GM04504 (cell line): Measurements from ENCODE around the gene TRAF2.
"Not testable (repeated sequence)": the region's sequence is repeated elsewhere in the genome, so short reads cannot be mapped to it uniquely, and the experiment has no call there.

Experiments used
- DNase-seq: peaks from one replicate; pipeline ENCODE4 v3.0.0-alpha.2; 2012; ENCODE audit warnings: low read depth

The TRAF2 gene

DNA sequence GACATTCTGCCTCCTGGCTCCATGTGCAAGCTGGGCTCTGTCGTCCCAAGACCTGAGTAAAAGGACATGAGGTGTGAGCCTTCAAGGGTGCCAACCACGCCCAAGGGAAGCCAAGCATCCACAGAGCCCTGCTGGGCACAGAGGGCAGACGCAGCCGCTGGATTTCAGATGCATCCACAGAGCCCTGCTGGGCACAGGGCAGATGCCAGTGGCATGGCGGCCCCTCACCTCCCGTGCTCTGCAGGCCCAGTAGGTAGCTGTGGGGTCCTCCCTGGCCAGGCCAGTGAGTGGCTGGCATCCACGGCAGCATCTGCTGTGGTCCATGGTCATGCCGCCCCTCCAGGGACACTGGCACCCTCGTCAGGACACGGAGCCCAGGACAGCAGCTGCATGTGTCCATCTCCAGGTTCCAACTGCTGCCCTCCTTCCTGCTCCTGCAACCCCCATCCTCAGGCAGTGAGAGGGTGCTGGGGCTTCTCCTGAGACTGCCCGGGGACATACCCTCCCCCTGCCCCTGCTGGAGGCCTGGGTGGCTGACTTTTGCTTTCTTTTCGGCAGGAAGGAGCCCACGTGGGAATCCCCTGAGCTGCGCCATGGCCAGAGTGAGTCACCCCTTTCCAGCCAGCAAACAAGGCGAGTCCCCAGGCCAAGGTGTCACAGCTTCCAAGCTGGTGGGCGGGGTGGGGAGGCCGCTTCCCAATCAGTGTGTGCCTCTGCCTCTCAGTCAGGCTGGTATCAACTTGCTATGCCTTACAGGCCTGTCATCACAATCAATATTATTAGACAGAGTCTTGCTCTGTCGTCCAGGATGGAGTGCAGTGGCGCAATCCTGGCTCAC lies 4.0 kb upstream of the TRAF2 start:
- DNase-seq, result peak; percentile 56

DNA sequence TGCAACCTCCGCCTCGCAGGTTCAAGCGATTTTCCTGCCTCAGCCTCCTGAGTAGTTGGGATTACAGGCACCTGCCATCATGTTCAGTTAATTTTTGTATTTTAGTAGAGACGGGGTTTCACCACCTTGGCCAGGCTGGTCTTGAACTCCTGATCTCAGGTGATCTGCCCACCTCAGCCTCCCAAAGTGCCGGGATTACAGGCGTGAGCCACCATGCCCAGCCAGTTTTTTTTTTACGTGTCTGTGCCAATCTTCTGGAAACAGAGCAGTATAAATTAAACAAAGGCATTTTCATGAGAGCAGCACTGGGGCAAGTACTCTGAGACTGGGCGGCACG lies 3.4 kb upstream of the TRAF2 start:
- not testable (repeated sequence) for DNase-seq

DNA sequence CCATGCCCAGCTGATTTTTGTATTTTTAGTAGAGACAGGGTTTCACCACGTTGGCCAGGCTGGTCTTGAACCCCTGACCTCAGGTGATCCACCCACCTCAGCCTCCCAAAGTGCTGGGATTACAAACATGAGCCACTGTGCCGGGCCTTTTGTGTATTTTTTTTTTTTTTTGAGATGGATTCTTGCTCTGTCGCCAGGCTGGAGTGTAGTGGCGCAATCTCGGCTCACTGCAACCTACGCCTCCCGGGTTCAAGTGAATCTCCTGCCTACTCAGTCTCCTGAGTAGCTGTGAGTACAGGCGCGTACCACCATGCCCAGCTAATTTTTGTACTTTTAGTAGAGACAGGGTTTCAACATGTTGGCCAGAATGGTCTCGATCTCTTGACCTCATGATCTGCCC lies 2.6 kb upstream of the TRAF2 start:
- DNase-seq, result not testable (repeated sequence)

DNA sequence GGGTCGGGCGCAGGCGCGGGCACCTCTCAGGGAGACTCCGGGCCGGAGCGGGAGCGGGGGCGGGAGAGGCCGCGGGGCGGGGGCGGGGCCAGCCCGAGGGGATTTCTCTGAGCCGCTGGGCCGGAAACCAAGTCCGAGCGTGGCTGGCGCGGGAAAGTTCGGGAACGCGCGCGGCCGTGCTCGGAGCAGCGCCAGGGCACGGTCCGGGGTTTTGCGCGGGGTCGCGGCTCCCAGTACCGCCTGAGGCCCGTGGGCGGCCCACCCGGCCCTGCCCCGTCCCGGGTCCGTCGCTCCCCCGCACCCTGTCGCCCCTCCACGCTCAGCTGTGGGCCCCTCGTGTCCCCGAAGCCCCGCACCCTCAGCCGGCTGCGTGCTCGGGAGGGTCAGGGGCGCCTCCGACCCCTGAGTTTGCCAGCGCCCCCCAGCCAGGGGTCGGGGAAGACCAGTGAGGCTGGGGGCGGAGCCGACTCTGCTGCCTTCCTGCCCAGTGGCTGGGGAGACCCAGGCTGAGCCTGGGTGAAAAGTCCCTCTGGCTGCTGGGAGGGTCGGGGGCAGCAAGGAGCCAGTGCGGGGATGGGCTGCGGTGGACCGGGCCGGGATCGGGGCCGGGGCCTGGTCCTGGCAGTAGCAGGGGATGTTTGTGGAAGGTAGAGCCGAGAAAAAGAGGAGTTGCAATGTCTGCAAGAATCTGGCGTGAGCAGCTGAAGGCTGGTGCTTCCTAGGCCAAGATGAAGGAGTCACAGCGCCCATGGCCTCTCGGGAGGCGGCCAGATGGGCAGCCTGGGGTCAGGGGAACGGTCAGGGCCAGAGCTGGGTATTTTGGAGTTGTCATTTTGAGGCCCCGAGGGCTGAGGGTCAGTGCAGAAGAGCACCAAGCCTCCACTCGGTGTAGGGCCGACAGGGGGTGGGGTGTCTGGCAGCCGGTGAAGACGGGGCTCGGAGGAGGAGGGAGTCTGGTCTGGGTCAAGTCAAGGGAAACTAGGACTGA lies 588 bp downstream of the TRAF2 start:
- DNase-seq, result no peak

DNA sequence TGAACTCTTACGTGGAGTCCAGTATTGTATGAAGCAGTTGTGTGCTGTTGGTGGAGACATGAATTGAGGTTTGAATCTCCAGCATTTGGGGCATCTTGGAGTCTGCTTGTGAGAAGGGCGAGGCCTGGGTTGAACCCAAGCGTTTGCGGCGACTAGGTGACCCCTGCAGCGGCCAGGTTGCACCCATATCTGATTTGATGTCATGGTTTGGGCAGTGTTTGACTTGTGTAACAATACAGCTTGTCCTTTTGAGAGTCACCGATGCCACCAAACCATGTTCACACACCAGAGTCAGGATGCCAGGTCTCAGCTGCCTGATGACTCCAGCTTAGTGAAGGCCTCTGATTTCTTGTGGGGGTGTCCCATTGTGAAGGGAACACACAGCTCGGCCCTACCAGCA lies 2.1 kb downstream of the TRAF2 start:
- DNase-seq, result no peak

DNA sequence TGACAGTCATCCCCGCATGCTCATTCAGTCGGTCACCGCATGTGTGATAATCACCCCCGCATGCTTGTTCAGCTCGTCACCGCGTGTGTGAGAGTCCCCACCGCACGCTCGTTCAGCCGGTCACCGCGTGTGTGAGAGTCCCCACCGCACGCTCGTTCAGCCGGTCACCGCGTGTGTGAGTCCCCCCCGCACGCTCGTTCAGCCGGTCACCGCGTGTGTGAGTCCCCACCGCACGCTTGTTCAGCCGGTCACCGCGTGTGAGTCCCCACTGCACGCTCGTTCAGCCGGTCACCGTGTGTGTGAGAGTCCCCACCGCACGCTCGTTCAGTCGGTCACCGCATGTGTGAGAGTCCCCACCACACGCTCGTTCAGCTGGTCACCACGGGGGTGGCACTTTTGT lies 3.5 kb downstream of the TRAF2 start:
- no peak for DNase-seq

DNA sequence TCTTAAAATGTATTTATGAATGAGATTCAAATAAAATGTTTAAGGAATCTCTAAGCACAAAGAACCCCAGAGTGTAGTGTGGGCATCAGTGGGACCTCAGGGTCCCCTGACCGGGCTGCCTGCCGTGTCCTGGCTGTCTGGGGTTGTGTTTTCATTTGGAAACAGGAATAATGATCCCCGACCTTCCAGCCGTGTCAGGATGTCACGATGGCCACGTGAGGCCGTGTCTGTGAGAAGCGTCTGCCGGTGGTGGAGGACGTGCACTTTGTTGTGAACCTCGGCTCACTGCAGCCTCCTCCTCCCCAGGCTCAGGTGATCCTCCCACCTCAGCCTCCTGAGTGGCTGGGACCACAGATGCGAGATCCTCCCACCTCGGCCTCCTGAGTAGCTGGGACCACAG lies 4.3 kb downstream of the TRAF2 start:
- no peak for DNase-seq

DNA sequence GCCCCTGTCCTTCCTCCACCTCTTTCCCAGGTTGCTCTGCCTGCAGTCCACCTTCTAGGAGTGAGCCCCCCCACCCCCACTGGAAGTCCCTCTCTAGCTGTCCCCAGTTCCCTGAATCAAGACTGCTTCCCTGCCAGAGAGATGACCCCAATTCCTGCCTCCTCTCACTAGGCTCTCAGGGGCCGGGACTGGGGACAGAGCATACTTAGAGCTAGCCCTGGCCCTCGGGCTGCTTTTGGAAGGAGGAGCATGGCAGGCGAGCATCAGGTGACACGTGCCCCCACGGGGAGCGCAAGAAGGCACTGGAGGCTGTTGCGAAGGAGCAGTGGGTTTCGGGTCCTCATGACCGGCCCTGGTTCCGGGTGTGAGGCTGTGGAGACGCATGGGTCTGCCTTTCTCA lies 9.7 kb downstream of the TRAF2 start:
- no peak for DNase-seq

DNA sequence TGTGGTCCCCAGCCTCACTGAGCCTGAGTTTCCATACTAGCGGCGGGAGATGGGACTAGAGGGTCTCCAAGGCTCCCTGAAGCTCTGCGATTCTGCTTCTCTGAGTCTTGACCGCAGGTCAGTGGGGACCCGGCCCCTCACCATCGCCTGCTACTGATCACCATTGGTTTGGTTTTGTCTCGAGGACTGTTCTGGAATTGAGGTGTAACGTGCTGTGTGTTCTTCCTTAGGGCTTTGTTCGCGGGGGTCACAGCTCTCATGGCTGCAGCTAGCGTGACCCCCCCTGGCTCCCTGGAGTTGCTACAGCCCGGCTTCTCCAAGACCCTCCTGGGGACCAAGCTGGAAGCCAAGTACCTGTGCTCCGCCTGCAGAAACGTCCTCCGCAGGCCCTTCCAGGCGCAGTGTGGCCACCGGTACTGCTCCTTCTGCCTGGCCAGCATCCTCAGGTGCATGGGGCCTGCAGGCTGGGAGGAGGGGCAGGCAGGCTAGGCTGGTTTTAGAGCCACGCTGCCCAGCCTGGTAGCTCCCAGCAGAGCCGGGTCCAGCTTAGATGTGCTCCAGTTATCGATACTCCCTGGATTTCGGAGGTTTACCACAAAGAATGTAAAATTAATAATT lies 12.3 kb downstream of the TRAF2 start:
- DNase-seq, result no peak

DNA sequence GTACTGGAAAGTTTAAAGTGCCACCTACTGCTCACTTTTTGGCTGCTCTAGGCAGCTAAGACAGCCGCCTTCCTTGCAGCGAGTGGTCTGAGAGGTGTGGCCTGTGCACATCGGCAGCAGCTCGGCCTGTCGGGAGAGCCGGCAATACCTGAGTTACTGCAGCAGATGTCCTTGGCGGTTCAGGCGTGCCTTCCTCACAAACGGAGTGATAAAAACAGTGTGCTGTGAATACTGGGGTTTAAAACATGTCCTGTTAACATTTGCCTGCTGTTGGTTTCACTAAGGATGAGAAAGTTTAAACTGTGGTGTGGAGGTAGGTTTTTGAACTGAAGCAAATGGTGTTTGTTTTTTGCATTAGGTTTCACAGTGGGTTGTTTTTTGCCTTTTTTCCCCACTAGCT lies 12.9 kb downstream of the TRAF2 start:
- DNase-seq, result no peak

DNA sequence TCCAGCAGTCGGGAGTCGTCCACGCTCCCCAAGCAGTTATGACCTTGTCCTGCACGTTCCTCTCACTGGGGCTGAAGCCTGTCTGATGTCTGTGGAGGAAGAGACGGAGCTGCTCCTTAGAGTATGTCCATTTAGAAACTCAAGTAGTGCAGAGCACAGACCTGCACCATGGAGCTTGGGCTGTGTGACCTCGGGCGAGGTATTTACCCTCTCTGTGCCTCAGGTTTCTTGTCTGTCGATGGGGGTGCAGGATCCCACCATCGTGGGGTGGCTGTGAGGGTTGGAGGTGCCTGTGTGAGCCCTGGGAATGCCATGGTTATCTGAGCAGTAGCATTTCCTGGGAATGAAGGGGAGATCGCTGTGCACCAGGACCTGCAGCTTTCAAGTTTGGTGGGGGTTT lies 14.2 kb downstream of the TRAF2 start:
- DNase-seq, result no peak

DNA sequence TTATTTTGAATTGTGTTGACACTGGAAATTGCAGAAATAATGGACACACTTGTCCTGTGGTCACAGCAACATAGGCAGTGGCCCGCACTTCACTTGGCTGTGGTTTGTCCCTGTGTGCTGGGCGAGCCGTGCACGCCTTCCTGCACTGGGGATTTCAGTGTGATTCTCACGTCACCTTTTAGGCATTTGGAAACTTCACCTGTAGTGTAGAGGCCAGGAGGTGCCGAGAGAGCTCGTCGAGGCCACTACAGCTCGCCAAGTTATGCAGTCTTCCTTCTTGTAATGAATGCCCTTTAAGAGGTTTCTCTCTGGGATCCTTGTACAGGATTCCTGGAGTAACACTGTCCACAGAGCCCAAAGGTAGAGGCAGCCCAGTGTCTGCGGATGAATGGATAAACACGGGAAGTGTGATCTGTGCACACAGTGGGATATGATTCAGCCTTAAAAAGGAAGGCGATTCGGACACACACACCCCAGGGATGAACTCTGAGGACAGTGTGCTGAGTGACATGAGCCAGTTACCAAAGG lies 14.7 kb downstream of the TRAF2 start:
- no peak for DNase-seq

DNA sequence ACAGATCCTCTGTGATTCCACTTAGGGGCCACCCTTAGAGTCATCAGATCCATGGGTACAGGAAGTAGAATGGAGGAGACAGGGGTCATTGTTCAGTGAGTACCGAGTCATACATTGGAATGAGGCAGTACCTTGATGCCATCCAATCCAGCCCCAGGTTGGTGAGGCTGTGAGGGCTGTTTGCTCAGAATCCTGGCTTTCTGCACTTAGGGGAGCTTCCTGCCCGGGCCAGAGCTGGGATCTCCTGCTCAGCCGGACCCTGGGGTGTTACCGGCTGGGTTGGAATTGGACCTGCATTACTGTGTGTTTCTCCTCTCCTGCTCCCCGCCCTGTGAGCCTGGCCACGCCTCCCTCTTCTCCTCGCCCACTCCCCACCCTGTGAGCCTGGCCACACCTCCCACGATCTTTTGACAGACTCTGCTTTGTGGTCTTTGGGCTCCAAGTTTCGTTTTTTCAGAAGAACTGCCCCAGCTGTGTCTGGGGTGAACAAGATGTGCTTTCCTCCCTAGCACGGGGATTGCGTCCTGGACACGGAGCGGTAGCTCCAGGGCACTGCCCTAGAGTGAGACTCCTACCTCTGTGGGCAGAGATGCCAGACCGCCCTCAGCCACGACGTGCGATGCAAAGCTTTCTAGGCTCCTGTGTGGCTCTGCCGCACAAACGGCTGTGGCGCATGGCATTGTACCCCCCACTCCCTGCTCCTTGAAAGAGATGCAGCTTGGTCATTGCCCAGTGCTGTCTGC lies 15.4 kb downstream of the TRAF2 start:
- DNase-seq, result no peak

DNA sequence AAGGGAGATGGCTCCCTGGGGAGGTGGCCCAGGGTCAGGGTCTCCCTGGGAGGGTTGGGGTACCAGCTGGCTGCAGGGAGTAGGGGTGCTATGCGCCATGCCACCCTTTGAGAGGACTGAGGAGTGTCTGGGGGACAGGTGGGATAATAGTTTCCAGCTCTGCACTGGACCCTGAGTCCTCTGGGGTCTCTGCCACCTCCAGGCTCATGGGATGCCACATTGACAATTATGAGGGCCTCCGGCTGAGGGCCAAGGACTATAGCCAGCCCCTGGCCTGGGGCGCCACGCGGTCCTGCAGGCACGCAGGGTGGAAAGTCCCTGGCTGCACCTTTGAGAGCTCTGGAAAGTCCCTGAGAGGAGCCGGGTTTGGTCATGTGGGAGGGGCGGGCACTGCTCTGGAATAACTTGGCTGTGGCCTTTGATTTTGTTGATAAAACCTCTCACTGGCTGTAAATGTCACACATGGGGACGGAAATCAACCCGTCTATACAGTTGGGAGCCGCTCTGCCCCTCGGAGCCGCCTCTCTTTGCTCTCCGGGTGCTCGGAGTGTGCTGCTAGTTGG lies 16.0 kb downstream of the TRAF2 start:
- DNase-seq, result peak; percentile 28

DNA sequence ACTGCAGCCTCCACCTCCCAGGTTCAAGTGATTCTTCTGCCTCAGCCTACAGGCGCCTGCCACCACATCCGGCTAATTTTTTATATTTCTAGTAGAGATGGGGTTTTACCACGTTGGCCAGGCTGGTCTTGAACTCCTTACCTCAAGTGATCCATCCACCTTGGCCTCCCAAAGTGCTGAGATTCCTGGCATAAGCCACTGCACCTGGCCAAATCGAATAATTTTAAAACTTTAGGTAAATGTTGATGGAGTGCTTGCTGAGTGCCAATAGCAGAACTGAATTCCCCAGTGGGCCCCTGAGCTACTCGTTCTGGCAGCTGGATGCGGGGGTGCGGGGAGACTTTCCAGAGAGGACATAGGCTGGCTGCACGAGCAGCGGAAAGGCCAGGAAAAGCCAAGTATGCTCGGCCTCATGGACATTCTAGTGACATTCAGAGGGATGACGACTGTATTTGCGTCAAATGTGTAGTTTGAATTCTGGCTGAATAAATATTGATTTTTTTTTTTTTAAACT lies 16.8 kb downstream of the TRAF2 start:
- DNase-seq, result no peak

DNA sequence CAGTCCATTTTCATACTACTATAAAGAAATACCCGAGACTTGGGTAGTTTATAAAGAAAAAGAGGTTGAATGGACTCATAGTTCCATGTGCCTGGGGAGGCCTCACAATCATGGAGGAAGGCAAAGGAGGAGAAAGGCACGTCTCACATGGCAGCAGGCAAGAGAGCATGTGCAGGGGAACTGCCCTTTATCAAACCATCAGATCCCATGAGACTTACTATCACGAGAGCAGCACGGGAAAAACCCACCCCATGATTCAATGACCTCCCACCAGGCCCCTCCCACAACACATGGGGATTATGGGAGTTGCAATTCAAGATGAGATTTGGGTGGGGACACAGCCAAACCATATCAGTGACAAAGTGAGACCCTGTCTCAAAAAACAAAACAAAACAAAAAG lies 19.9 kb downstream of the TRAF2 start:
- no peak for DNase-seq

DNA sequence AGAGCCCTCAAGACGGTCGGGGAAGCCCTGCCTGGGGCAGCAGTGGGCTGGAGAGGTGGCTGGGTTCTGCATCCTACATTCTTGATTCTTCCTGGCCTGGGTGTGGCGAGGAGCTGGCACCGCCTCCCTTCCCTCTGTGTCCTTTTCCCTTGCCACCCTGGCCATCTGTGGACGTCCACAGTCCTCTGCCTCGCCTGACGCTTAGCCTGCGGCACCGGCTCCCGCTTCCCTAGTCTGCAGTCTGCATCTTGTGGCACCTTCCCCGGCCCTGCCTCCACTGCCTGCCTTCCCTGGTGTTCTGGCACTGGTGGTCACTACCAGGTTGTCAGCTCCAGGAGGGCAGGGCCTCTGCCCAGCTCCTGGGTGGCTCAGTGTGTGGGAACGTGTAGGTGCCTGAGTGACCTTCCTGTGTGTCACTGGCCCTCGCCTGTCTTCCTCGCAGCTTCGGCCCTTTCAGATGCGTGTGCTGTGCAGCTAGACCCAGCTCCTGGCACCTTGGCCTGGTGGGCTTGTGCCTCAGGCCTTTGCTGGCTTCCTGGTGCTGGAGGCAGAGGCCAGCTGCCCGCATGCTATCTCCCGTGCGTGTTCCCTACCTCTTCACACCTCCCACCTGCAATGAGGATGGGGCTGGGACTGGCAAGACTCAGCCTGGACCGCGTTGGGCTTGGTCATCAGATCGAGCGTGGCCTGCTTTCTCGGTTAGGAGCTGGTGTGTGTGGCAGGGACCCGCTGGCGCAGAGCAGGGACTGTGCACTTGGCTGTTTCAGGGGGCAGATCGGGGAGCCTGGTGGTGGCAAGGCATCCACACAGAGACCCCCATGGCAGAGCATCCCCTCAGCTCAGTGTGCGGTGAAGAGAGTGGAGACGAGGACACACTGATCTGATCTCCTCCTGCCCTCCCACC lies 20.9 kb downstream of the TRAF2 start:
- no peak for DNase-seq

DNA sequence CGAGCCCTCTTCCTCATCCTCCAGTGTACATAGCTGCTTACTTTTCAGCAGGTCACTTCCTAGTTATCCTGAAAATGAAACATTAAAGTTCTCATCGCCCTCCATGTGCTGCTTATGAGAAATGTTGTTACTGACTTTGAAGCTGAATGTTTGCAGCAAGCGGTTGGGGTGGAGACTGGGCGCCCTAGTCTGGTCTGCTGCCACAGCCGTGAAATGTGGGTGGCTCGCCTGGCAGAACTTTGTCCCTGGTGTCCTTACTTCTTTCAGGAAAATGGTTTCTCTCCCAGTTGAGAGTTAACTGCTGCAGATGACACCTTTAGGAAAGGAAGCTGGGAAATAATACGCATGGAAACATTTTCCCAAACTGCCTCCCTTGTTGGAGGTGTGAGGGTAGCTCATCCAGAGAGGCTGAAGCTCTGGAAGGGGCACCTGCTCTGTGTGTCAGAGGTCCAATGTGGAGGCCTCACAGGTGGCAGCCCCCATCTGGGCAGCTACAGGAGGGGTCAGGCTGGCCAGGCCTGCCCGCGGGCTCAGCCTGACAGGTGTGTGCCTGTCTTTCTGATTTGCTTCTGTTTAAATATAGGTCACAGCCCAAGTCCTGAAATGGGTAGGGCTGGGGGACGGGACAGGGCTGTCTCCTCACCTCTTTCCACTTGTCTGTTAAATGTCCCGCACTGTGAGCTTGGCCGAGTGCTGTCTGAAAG lies 24.0 kb downstream of the TRAF2 start:
- DNase-seq, result no peak

DNA sequence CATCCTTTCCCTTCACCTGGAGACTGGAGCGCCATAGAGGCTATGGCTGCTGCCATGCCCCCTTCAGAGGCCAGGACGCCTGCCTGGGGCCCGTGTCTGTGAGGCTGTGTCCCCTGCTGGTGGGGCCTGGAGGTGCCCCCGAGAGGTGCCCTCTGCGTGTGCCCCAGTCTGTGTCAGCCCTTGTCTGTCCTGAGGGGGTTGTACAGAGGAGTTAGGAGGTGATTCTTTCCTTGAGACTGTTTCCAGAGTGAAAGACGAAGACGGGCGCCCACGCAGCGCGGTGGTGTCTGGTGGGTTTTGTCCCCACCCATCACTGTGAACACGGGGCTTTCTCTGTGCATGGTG lies 24.6 kb downstream of the TRAF2 start:
- DNase-seq, result no peak
